Fibroblast of mammary gland (primary cell): ENCODE results near the gene STEAP2.

Experiments
- DNase-seq: peaks from one replicate; pipeline ENCODE4 v3.0.0-alpha.2; 2010; ENCODE audit warnings: low read depth
- H3K4me3 ChIP-seq: 2 replicates; pipeline ENCODE4 v1.5.1; 2011; ENCODE audit warnings: low read depth, mild to moderate bottlenecking, low read length, moderate library complexity; ENCODE audit not compliant: control insufficient read depth
- CTCF ChIP-seq: conservative IDR thresholded peaks from 2 replicates; pipeline ENCODE4 v1.5.1; 2011; ENCODE audit warnings: low read depth, low read length, inconsistent platforms; ENCODE audit not compliant: control insufficient read depth, insufficient read depth

The STEAP2 gene

GRCh38 chr7:90230834-90231233 lies 19.3 kb downstream of the STEAP2 start:
- no peak overlapping the region for H3K4me3 ChIP-seq
- no peak for DNase-seq
- TF ChIP-seq CTCF, result no peak

- DNase-seq, result no peak
- H3K4me3 ChIP-seq, result no peak overlapping the region
- no peak for TF ChIP-seq CTCF
These were observed 19.8 kb downstream of the STEAP2 start for GRCh38 chr7:90231304-90231703.

GRCh38 chr7:90232430-90232829 lies 20.9 kb downstream of the STEAP2 start:
- no peak for DNase-seq

GRCh38 chr7:90233569-90233968 lies 22.0 kb downstream of the STEAP2 start:
- no peak for DNase-seq
- TF ChIP-seq CTCF, result no peak
- no peak overlapping the region for H3K4me3 ChIP-seq

More at GRCh38 chr7:90232430-90232829, 20.9 kb downstream of the STEAP2 start:
- H3K4me3 ChIP-seq, result no peak overlapping the region
- no peak for TF ChIP-seq CTCF

GRCh38 chr7:90236721-90237289 lies 25.3 kb downstream of the STEAP2 start:
- no peak for TF ChIP-seq CTCF
- no peak overlapping the region for H3K4me3 ChIP-seq
- no peak for DNase-seq

- H3K4me3 ChIP-seq, result no peak overlapping the region
- TF ChIP-seq CTCF, result no peak
These were observed 26.5 kb downstream of the STEAP2 start for GRCh38 chr7:90238022-90238421.

GRCh38 chr7:90238583-90238982 lies 27.0 kb downstream of the STEAP2 start:
- no peak overlapping the region for H3K4me3 ChIP-seq
- DNase-seq, result no peak
- no peak for TF ChIP-seq CTCF

More at GRCh38 chr7:90238022-90238421, 26.5 kb downstream of the STEAP2 start:
- DNase-seq, result no peak
